Lower lobe of right lung (tissue), 2 donors: Measurements from ENCODE around the gene TMEM259. TPM values are rescaled to one million over a fixed set of nuclear protein-coding genes. Genes with fewer than 3 reads are reported as not detected.

ENCODE experiments used
- ATAC-seq, 2 donors: fragments of 200-7000 bp; cut with Tn5 transposase; one replicate each; pipeline ENCODE4 v1.9.1; 2020 to 2022; ENCODE audit warnings: mild to moderate bottlenecking in 2 of 2, moderate library complexity in 2 of 2
- DNase-seq: peaks from one replicate; pipeline ENCODE4 v3.0.0-alpha.2; 2020
- H3K27ac ChIP-seq: fragments of 200-600 bp; one replicate; pipeline ENCODE4 v1.8.0; 2022
- H3K27me3 ChIP-seq: fragments of 200-600 bp; one replicate; pipeline ENCODE4 v1.8.0; 2022; ENCODE audit warnings: low read depth
- H3K36me3 ChIP-seq: fragments of 200-600 bp; one replicate; pipeline ENCODE4 v1.8.0; 2022; ENCODE audit warnings: mild to moderate bottlenecking
- H3K4me1 ChIP-seq: fragments of 200-600 bp; one replicate; pipeline ENCODE4 v1.8.0; 2022
- H3K4me3 ChIP-seq: fragments of 200-600 bp; one replicate; pipeline ENCODE4 v1.8.0; 2022; ENCODE audit warnings: mild to moderate bottlenecking
- H3K9me3 ChIP-seq: fragments of 200-600 bp; one replicate; pipeline ENCODE4 v1.8.0; 2022
- CTCF ChIP-seq: fragments of 200-600 bp; IDR thresholded peaks from one replicate; pipeline ENCODE4 v1.8.0; 2022; ENCODE audit warnings: antibody characterized with exemption, mild to moderate bottlenecking
- intact Hi-C: fragments of 100-400 bp; cut with DNase I; formaldehyde crosslinking; loops from one replicate; pipeline ENCODE4 v1.11.0; 2022
- total RNA-seq: library from RNA; stranded (reverse); fragmentation: NEBNext Ultra II Directional; extraction: Animal tissue kit (Norgen Biotek cat#: 25700); gene quantifications from one replicate; pipeline ENCODE4 v1.2.1, GENCODE V29; 2021
- donor health status: DM: no; HTN: yes; CAD: no; lungs with severe emphysema.

The TMEM259 gene
- total RNA-seq, 1 donor from 2014 or later = 159 TPM

- peaks cover 62% of the 10 kb centered on the region for H3K4me1 ChIP-seq
- no peak for TF ChIP-seq CTCF
- H3K27ac ChIP-seq = peak overlapping the region; percentile 81
- peaks cover 8% of the 10 kb centered on the region for H3K27me3 ChIP-seq
- no peaks in the 10 kb centered on the region for H3K9me3 ChIP-seq
- peak overlapping the region; percentile 73 for H3K4me3 ChIP-seq
- intact Hi-C loops = no loop called here
- H3K36me3 ChIP-seq = peaks cover 8% of the 10 kb centered on the region
- DNase-seq = peak; percentile 48
- ATAC-seq = no peak
These were observed 46.5 kb upstream of the TMEM259 start for GRCh38 chr19:1067341-1067957.

- H3K27me3 ChIP-seq = peaks cover 8% of the 10 kb centered on the region
- H3K36me3 ChIP-seq = peaks cover 7% of the 10 kb centered on the region
- H3K27ac ChIP-seq = peak within 1 kb of the TSS; percentile 81
- peaks cover 62% of the 10 kb centered on the region for H3K4me1 ChIP-seq
- TF ChIP-seq CTCF = no peak
- H3K9me3 ChIP-seq = no peaks in the 10 kb centered on the region
- peak; percentile 75 for DNase-seq
- peak; percentile 8 to 36 for ATAC-seq
- intact Hi-C loops = no loop called here
- H3K4me3 ChIP-seq = peak within 1 kb of the TSS; percentile 73
These were observed 45.9 kb upstream of the TMEM259 start, which contains the start of gene ARHGAP45 for GRCh38 chr19:1066748-1067340. TSS of gene ARHGAP45 (plus strand) at chr19:1067167. CDS start at chr19:1067406, 239 bp downstream.

GRCh38 chr19:1066251-1066747, 45.4 kb upstream of the TMEM259 start:
- H3K4me3 ChIP-seq = peak overlapping the region; percentile 73
- peaks cover 8% of the 10 kb centered on the region for H3K27me3 ChIP-seq
- intact Hi-C loops = no loop called here
- no peaks in the 10 kb centered on the region for H3K9me3 ChIP-seq
- ATAC-seq (peak; percentile 3 to 4), DNase-seq (peak; percentile 75)
- no peak for TF ChIP-seq CTCF
- H3K27ac ChIP-seq = peak overlapping the region; percentile 81
- H3K4me1 ChIP-seq = peaks cover 62% of the 10 kb centered on the region
- H3K36me3 ChIP-seq = peaks cover 7% of the 10 kb centered on the region

GRCh38 chr19:1065606-1066109, 44.7 kb upstream of the TMEM259 start:
- Histone ChIP-seq H3K4me3 (peak overlapping the region; percentile 73), H3K27ac (peak overlapping the region; percentile 81), H3K27me3 (peaks cover 3% of the 10 kb centered on the region), H3K36me3 (peaks cover 4% of the 10 kb centered on the region), H3K4me1 (peaks cover 58% of the 10 kb centered on the region), H3K9me3 (no peaks in the 10 kb centered on the region)
- intact Hi-C loops = no loop called here
- TF ChIP-seq CTCF = no peak
- DNase-seq = peak; percentile 76
- peak; percentile 65 to 82 for ATAC-seq

- ATAC-seq (peak; percentile 79 to 83), DNase-seq (peak; percentile 89)
These were observed 44.0 kb upstream of the TMEM259 start for GRCh38 chr19:1064661-1065605.

More at GRCh38 chr19:1064661-1065605, 44.0 kb upstream of the TMEM259 start:
- peaks cover 54% of the 10 kb centered on the region for H3K4me1 ChIP-seq
- peak overlapping the region; percentile 73 for H3K4me3 ChIP-seq
- intact Hi-C loops = no loop called here
- no peaks in the 10 kb centered on the region for H3K27me3 ChIP-seq
- H3K9me3 ChIP-seq = no peaks in the 10 kb centered on the region
- peak; percentile 96 for TF ChIP-seq CTCF
- no peaks in the 10 kb centered on the region for H3K36me3 ChIP-seq
- peak overlapping the region; percentile 81 for H3K27ac ChIP-seq
